ENCODE results near the gene TGFB1I1. TPM values are rescaled to one million over a fixed set of nuclear protein-coding genes. Genes with fewer than 3 reads are reported as not detected.

TGFB1I1 gene
- total RNA-seq, 3 donors from 2014 or later (not counting 1 experiment from before 2014, with no cell fraction given): 0.72 to 1.3 (median 0.78) TPM

GRCh38 chr16:31513884-31514283 lies 41.9 kb downstream of the TGFB1I1 start:
- ATAC-seq: no peak
- H3K36me3 ChIP-seq (ENCODE audit: control insufficient read depth, insufficient read depth, low read length): no peaks in the 10 kb centered on the region
- H3K9me3 Mint-ChIP-seq: no peaks in the 10 kb centered on the region

GRCh38 chr16:31517800-31518402 lies 45.9 kb downstream of the TGFB1I1 start:
- H3K27ac Mint-ChIP-seq: no peak overlapping the region
- H3K4me1 ChIP-seq (ENCODE audit: control insufficient read depth, insufficient read depth, low read length): no peaks in the 10 kb centered on the region
- H3K4me1 Mint-ChIP-seq: no peaks in the 10 kb centered on the region

More at GRCh38 chr16:31513884-31514283, 41.9 kb downstream of the TGFB1I1 start:
- H3K4me1 Mint-ChIP-seq: peaks cover 10 to 16% of the 10 kb centered on the region in 2 donors
- Histone ChIP-seq H3K9me3 (ENCODE audit: control insufficient read depth, insufficient read depth, low read length) (no peaks in the 10 kb centered on the region), H3K27ac (ENCODE audit: low read length) (no peak overlapping the region), H3K27me3 (ENCODE audit: control insufficient read depth, insufficient read depth, low read length) (no peaks in the 10 kb centered on the region), H3K4me1 (ENCODE audit: control insufficient read depth, insufficient read depth, low read length) (peaks cover 8% of the 10 kb centered on the region), H3K4me3 (ENCODE audit: low read length) (no peak overlapping the region)
- no peak overlapping the region for H3K27ac Mint-ChIP-seq
- H3K27me3 Mint-ChIP-seq (ENCODE audit: low read depth in 2 of 2): peaks cover 10 to 14% of the 10 kb centered on the region in 2 donors
- H3K4me3 Mint-ChIP-seq: no peak overlapping the region
- no peak for DNase-seq
- H3K36me3 Mint-ChIP-seq: no peaks in the 10 kb centered on the region
- intact Hi-C loops (cut with micrococcal nuclease): no loop called here
- TF ChIP-seq, protein P1, sequence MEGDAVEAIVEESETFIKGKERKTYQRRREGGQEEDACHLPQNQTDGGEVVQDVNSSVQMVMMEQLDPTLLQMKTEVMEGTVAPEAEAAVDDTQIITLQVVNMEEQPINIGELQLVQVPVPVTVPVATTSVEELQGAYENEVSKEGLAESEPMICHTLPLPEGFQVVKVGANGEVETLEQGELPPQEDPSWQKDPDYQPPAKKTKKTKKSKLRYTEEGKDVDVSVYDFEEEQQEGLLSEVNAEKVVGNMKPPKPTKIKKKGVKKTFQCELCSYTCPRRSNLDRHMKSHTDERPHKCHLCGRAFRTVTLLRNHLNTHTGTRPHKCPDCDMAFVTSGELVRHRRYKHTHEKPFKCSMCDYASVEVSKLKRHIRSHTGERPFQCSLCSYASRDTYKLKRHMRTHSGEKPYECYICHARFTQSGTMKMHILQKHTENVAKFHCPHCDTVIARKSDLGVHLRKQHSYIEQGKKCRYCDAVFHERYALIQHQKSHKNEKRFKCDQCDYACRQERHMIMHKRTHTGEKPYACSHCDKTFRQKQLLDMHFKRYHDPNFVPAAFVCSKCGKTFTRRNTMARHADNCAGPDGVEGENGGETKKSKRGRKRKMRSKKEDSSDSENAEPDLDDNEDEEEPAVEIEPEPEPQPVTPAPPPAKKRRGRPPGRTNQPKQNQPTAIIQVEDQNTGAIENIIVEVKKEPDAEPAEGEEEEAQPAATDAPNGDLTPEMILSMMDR (IDR thresholded peaks at IDR 0.05): no peak

DNA sequence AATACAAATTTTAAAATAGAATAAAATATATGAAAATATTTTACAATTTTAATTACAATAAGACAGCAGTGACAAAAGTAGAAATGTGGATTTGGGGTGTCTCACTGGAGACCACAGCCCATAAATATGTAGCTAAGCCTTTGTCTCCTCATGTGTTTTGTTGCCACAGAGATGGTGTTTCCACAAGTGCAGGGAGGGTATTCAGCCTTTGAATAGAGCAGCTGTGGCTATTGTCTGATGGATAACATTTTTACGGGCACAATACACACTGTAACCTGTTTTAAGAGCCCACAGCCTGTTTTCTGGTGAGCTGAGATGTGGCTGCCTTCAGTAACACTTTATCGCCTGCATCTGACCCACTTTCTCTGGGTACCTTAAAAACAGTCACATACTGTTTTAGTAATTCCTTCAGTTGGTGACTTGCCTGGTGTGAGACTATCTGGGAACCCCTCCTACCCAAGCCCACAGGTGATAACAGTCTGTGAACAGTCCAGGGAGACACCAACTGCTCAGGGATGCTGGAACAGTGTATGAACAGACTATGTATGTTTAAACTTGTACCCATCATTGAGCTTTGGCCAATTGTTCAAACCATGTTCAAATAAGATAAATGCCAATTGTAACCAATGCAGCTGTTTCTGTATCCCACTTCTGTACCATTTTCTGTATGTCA lies 47.9 kb downstream of the TGFB1I1 start:
- Mint-ChIP-seq H3K36me3 (no peaks in the 10 kb centered on the region), H3K4me3 (no peak overlapping the region), H3K27me3 (ENCODE audit: low read depth in 2 of 2) (peaks cover 10 to 14% of the 10 kb centered on the region in 2 donors), H3K27ac (no peak overlapping the region), H3K4me1 (no peaks in the 10 kb centered on the region), H3K9me3 (no peaks in the 10 kb centered on the region)
- intact Hi-C loops (cut with micrococcal nuclease): no loop called here
- ATAC-seq (no peak), DNase-seq (no peak)
- WGBS (ENCODE audit: insufficient coverage): 54% methylated on average over 2 of the region's 2 CpGs
- no peaks in the 10 kb centered on the region for H3K36me3 ChIP-seq (ENCODE audit: control insufficient read depth, insufficient read depth, low read length)
- TF ChIP-seq, protein P1 (IDR thresholded peaks at IDR 0.05): no peak
- no peaks in the 10 kb centered on the region for H3K4me1 ChIP-seq (ENCODE audit: control insufficient read depth, insufficient read depth, low read length)
- no peaks in the 10 kb centered on the region for H3K9me3 ChIP-seq (ENCODE audit: control insufficient read depth, insufficient read depth, low read length)
- no peaks in the 10 kb centered on the region for H3K27me3 ChIP-seq (ENCODE audit: control insufficient read depth, insufficient read depth, low read length)
- no peak overlapping the region for H3K27ac ChIP-seq (ENCODE audit: low read length)
- no peak overlapping the region for H3K4me3 ChIP-seq (ENCODE audit: low read length)

More at GRCh38 chr16:31517800-31518402, 45.9 kb downstream of the TGFB1I1 start:
- no peaks in the 10 kb centered on the region for H3K9me3 Mint-ChIP-seq
- ATAC-seq (no peak), DNase-seq (no peak)
- Histone ChIP-seq H3K9me3 (ENCODE audit: control insufficient read depth, insufficient read depth, low read length) (no peaks in the 10 kb centered on the region), H3K36me3 (ENCODE audit: control insufficient read depth, insufficient read depth, low read length) (no peaks in the 10 kb centered on the region), H3K4me3 (ENCODE audit: low read length) (no peak overlapping the region), H3K27me3 (ENCODE audit: control insufficient read depth, insufficient read depth, low read length) (no peaks in the 10 kb centered on the region), H3K27ac (ENCODE audit: low read length) (no peak overlapping the region)
- H3K27me3 Mint-ChIP-seq (ENCODE audit: low read depth in 2 of 2): peaks cover 10 to 14% of the 10 kb centered on the region in 2 donors
- intact Hi-C loops (cut with micrococcal nuclease): no loop called here
- TF ChIP-seq, protein P1 (IDR thresholded peaks at IDR 0.05): no peak
- no peak overlapping the region for H3K4me3 Mint-ChIP-seq
- 93% methylated on average over 3 of the region's 4 CpGs for WGBS (ENCODE audit: insufficient coverage)
- H3K36me3 Mint-ChIP-seq: no peaks in the 10 kb centered on the region
